ENCODE data around the gene HRK.

GRCh38 chr12:116924558-116925453 lies 43.6 kb upstream of the HRK start:
- no peak for TF ChIP-seq CTCF (IDR thresholded peaks at IDR 0.05)
- TF ChIP-seq TCF7L2 (IDR thresholded peaks at IDR 0.05; ENCODE audit: low read depth, low read length): no peak
